Fibroblast of mammary gland (primary cell): ENCODE data around the gene RAB20.

Source experiments
- DNase-seq: peaks from one replicate; pipeline ENCODE4 v3.0.0-alpha.2; 2010; ENCODE audit warnings: low read depth
- H3K4me3 ChIP-seq: 2 replicates; pipeline ENCODE4 v1.5.1; 2011; ENCODE audit warnings: low read depth, mild to moderate bottlenecking, low read length, moderate library complexity; ENCODE audit not compliant: control insufficient read depth
- TF ChIP-seq, protein P1 (sequence below): conservative IDR thresholded peaks from 2 replicates; pipeline ENCODE4 v1.5.1; 2011; ENCODE audit warnings: low read depth, low read length, inconsistent platforms; ENCODE audit not compliant: control insufficient read depth, insufficient read depth

Gene RAB20

DNA sequence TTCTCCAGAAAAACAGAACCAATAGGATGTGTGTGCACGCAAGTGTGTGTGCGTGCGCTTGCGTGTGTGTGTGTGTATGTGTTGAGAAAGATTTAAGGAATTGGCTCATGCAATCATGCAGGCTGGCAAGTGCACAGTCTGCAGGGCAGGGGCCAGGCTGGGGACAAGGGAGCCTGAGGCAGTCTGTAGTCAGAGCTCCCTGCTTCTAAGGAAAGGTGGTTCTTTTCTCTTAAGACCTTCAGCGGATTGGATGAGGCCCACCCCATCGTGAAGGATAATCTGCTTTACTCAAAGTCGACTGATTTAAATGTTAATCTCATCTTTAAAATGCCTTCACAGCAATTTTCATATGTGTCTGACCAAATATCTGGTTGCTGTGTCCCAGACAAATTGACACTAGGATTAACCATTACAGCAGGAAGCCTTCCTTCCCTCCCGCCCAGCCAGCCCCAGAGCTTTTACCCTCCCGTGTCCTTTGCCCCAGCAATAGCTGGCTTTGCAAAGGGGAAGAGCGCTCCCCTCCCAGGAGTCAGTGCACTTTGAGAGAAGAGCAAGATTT, 38.8 kb upstream of the RAB20 start:
- TF ChIP-seq, protein P1, sequence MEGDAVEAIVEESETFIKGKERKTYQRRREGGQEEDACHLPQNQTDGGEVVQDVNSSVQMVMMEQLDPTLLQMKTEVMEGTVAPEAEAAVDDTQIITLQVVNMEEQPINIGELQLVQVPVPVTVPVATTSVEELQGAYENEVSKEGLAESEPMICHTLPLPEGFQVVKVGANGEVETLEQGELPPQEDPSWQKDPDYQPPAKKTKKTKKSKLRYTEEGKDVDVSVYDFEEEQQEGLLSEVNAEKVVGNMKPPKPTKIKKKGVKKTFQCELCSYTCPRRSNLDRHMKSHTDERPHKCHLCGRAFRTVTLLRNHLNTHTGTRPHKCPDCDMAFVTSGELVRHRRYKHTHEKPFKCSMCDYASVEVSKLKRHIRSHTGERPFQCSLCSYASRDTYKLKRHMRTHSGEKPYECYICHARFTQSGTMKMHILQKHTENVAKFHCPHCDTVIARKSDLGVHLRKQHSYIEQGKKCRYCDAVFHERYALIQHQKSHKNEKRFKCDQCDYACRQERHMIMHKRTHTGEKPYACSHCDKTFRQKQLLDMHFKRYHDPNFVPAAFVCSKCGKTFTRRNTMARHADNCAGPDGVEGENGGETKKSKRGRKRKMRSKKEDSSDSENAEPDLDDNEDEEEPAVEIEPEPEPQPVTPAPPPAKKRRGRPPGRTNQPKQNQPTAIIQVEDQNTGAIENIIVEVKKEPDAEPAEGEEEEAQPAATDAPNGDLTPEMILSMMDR: no peak
- H3K4me3 ChIP-seq: no peak overlapping the region
- DNase-seq: no peak

DNA sequence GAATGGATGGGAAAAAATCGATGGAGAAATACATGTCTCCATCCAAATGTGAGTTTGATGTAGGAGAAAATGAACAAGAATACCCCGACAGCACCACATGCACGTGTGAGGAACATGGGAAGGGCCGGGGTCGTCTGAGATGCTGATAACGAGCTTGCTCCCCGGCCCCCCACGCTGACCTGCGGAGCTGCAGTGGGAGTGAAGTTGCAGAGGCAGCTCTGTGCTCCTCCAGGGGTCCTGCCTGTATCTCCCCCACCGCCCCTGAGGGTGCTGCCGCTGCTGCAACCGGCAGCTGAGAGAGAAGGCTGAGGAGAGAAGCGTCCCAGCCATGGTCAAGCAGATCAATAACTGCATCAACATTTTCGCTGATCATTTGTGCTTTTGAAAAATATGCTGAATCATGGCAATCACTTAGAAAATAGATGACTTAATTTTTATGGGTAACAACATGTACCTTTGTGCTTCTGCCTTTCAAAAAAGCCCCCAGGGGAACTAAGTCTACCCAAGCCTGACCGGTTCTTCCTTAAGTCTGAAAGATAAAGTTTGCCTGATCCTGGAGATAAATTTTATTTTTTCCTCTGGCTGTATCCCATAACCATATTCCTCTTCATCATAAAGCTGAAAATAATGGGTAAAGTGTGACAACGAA, 35.6 kb upstream of the RAB20 start:
- DNase-seq: no peak
- TF ChIP-seq, protein P1: no peak
- no peak overlapping the region for H3K4me3 ChIP-seq

DNA sequence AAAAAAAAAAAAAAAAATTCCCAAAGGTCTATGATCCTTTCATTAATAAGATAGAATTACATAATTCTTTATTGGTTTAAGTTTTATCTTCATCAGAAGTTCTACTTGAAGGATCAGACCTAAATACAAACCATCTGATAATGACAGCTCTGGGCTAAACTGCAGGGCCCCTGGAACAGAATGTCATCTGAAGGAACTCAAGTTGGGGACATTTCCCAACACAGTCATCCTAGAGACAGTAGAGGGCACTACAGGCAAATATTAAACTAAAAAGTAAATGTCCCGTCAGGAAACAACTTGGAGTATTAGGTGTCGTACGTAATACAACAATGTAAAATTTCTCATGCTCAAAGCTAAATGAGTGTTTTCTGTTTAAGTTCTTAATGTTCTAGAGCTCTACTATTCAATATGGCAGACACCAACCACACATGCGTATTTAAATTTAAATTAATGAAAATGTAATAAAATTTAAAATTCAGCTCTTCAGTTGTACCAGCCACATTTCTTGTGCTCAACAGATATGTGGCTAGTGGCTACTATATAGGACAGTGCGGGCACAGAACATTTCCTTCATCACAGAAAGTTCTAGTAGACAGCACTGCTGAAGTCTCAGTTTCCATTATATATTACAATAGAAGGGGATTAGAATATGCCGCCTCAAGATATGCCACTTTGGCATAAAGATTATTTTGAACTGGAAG, 32.1 kb upstream of the RAB20 start:
- peak; percentile 75 for DNase-seq
- no peak overlapping the region for H3K4me3 ChIP-seq
- TF ChIP-seq, protein P1: peak; percentile 63

DNA sequence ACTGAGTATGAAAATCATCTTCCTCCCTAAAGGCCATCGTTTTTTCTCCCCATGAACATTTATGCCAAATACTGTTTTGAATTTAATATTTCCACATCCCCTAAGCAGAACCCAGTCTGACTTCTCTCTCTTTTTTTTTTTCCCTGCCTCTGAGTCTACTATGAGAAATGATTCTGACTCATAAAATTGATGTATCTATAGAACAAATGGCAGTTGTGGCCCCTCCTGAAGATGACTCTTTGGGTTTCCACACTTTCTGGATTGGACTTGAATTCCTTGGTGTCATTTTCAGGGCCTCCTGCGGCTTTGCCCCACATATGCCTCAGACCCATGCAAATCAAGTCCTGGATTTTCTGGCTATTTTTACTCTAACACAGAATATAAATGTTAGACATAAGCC, 31.1 kb upstream of the RAB20 start:
- TF ChIP-seq, protein P1: no peak
- DNase-seq: peak; percentile 92
- no peak overlapping the region for H3K4me3 ChIP-seq

DNA sequence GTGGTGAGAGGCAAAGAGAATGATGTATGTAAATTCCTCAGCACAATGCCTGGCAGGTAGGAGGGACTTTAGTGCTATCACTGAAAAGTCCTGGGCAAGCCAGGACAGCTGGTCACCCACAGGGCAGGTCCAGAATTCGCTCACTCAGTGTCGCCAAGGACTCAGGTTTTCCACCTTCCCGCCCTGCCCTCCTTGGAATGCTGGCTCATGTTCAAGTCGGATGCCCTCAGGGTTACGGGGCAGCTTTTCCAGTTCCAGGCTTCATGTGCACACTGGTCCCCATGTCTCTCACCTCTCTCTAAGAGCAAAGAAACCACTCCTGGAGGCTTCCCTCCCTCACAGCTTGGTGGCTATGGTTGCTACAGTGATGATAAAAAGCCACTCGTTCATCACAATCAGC, 29.1 kb upstream of the RAB20 start:
- no peak overlapping the region for H3K4me3 ChIP-seq
- TF ChIP-seq, protein P1: no peak
- no peak for DNase-seq

DNA sequence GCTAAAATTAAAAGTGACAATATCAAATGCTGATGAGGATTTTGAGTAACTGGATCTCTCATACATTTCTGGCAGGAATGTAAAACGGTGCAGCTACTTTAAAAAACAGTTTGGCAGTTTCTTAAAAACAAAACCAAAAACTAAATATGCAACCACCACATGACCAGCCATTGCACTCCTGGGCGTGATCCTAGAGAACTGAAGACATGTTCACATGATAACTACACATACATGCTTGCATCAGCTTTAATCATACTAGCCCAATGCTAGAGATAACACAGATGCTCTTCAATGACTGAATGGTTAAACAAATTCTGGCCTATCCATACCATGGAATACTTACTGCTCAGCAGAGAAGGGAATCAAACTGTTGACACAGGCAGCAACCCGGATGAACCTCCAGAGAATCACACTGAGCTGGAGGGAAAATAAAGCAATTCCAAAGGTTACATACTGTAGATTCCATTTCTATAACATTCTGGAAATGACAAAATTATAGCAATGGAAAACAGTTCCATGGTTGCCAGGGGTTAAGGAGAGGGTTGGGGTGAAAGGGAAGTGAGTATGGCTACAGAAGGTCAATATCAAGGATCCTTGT, 28.4 kb upstream of the RAB20 start:
- TF ChIP-seq, protein P1: no peak
- no peak overlapping the region for H3K4me3 ChIP-seq
- DNase-seq: no peak
